IPS-15b (cell line): Measurements from ENCODE around the gene BECN2.

ENCODE experiments used
- H3K27me3 ChIP-seq: one replicate; pipeline ENCODE4 v1.6.1; 2013; ENCODE audit warnings: low read length; ENCODE audit not compliant: control insufficient read depth, insufficient read depth
- H3K36me3 ChIP-seq: one replicate; pipeline ENCODE4 v1.6.1; 2013; ENCODE audit warnings: low read length; ENCODE audit not compliant: control insufficient read depth, insufficient read depth
- H3K4me1 ChIP-seq: one replicate; pipeline ENCODE4 v1.6.1; 2013; ENCODE audit warnings: mild to moderate bottlenecking, low read length; ENCODE audit not compliant: control insufficient read depth, insufficient read depth
- H3K4me3 ChIP-seq: one replicate; pipeline ENCODE4 v1.5.1; 2013; ENCODE audit warnings: low read depth, low read length
- H3K9ac ChIP-seq: one replicate; pipeline ENCODE4 v1.6.1; 2013; ENCODE audit warnings: low read depth, mild to moderate bottlenecking, low read length
- H3K9me3 ChIP-seq: one replicate; pipeline ENCODE4 v1.6.1; 2013; ENCODE audit warnings: mild to moderate bottlenecking, low read length; ENCODE audit not compliant: control insufficient read depth, insufficient read depth

The BECN2 gene

DNA sequence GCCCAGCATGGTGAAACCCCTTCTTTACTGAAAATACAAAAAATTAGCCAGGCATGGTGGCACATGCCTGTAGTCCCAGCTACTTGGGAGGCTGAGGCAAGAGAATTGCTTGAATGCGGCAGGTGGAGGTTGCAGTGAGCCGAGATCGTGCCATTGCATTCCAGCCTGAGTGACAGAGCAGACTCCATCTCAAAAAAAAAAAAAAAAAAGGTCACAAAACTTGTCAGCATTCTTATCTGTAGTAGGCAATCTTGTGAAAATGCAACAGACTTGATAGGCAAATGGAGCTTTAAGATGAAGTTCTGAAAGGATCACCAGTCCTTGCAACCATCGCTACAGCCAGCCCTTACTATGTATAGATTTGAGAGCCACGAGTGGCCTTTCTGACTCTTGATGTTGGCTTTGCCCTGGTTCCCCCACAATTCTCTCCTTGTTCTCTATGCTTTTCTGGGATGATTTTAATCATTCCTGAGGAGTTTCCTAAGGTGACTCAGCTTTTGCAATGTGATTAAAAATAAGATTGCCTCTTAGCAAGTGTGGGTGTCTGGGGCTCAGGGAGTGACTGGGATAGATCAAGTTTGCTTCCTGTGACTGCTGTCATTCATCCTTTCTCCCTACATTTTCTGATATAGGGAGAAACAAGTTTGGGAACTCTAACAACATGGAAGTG is 48.4 kb downstream of the BECN2 start:
- peaks cover 2% of the 10 kb centered on the region for H3K4me1 ChIP-seq
- no peaks in the 10 kb centered on the region for H3K36me3 ChIP-seq
- no peaks in the 10 kb centered on the region for H3K9me3 ChIP-seq
- H3K27me3 ChIP-seq: no peaks in the 10 kb centered on the region
- H3K4me3 ChIP-seq: no peak overlapping the region
- no peak overlapping the region for H3K9ac ChIP-seq

GRCh38 chr1:242006976-242007375 is 49.4 kb downstream of the BECN2 start:
- Histone ChIP-seq H3K4me1 (peaks cover 2% of the 10 kb centered on the region), H3K27me3 (no peaks in the 10 kb centered on the region), H3K9me3 (no peaks in the 10 kb centered on the region), H3K9ac (no peak overlapping the region), H3K4me3 (no peak overlapping the region), H3K36me3 (no peaks in the 10 kb centered on the region)
